ENCODE measurements around the gene PRKACA. TPM values are rescaled to one million over a fixed set of nuclear protein-coding genes. Genes with fewer than 3 reads are reported as not detected.

Gene PRKACA
- total and polyA plus RNA-seq, 10 of the 15 experiments (the other 5 are each of a cell fraction or from before 2014, with no cell fraction given) = 0.53 to 68.5 (median 11.2) TPM

GRCh38 chr19:14116525-14116917, 1.0 kb downstream of the PRKACA start:
- Histone ChIP-seq H3K9ac (ENCODE audit: control insufficient read depth, insufficient read depth, low read length) (peak overlapping the region; percentile 64), H3K27ac (ENCODE audit: control insufficient read depth, insufficient read depth) (0 out of 2 replicates have a peak overlapping the region, but pooled peaks have one; percentile 18), H3K27me3 (replicated peaks in 1 of 2; ENCODE audit: control insufficient read depth in 2 of 2, insufficient read depth in 2 of 2, low read length in 1 of 2) (no peaks in the 10 kb centered on the region), H3K4me2 (ENCODE audit: control insufficient read depth, insufficient read depth) (peak overlapping the region; percentile 90), H3K9me3 (replicated peaks; ENCODE audit: control insufficient read depth, insufficient read depth, low read length) (no peaks in the 10 kb centered on the region), H3K79me2 (ENCODE audit: control insufficient read depth, insufficient read depth, low read length) (peaks cover 8% of the 10 kb centered on the region), H2AFZ (ENCODE audit: control insufficient read depth, low read depth, low read length) (no peak overlapping the region), H4K20me1 (ENCODE audit: control insufficient read depth, insufficient read depth) (no peaks in the 10 kb centered on the region), H3K4me1 (ENCODE audit: control insufficient read depth, insufficient read depth, low read length) (peaks cover 16% of the 10 kb centered on the region), H3K36me3 (ENCODE audit: control insufficient read depth in 2 of 2, insufficient read depth in 2 of 2, low read length in 1 of 2) (peaks cover 0 to 2% of the 10 kb centered on the region in 2 experiments; a peak in 2 of 4 replicates), H3K4me3 (peak overlapping the region; percentile 70)
- no peak for DNase-seq (ENCODE audit: low read depth, low spot score)
- WGBS (ENCODE audit: insufficient coverage, insufficient replicate concordance, low lambda C conversion rate, missing lambda C conversion rate) = 18% methylated on average over 6 of the region's 6 CpGs
- ChIA-PET CTCF (interaction anchor here (1.2 to 5.3 kb wide), 8 partner anchors 20 to 236 kb away, joined by 4 to 38 read pairs (median 24); partner anchors contain the start of genes ASF1B and MISP3), SMC1A (ENCODE audit: uncharacterized antibody, unreplicated experiment) (interaction anchor here (0.8 to 1.3 kb wide), 3 partner anchors 12 to 25 kb away, joined by 3 to 4 read pairs (median 4); partner anchors contain the start of gene ASF1B), RAD21 (ENCODE audit: unreplicated experiment) (interaction anchor here (1.6 to 2.6 kb wide), 2 partner anchors 58 to 235 kb away, joined by 4 to 11 read pairs; no protein-coding TSS in a partner anchor), POLR2A (interaction anchor here (0.5 to 2.0 kb wide), 4 partner anchors 18 to 265 kb away, joined by 3 to 7 read pairs (median 4); partner anchors contain the start of genes ADGRE5 and ASF1B)
- FAIRE-seq = no peak
- BruUV-seq (replicated peaks) = no TSS peak
- no peak for TF ChIP-seq POLR2AphosphoS2 (IDR thresholded peaks at IDR 0.05; ENCODE audit: low read depth, low read length)
- no peak for TF ChIP-seq CREM (IDR thresholded peaks at IDR 0.05; ENCODE audit: low read depth)
- no peak for TF ChIP-seq BHLHE40 (IDR thresholded peaks at IDR 0.05; ENCODE audit: borderline replicate concordance in 1 of 2, low read depth in 2 of 2, low read length in 1 of 2)
- TF ChIP-seq, protein P1, sequence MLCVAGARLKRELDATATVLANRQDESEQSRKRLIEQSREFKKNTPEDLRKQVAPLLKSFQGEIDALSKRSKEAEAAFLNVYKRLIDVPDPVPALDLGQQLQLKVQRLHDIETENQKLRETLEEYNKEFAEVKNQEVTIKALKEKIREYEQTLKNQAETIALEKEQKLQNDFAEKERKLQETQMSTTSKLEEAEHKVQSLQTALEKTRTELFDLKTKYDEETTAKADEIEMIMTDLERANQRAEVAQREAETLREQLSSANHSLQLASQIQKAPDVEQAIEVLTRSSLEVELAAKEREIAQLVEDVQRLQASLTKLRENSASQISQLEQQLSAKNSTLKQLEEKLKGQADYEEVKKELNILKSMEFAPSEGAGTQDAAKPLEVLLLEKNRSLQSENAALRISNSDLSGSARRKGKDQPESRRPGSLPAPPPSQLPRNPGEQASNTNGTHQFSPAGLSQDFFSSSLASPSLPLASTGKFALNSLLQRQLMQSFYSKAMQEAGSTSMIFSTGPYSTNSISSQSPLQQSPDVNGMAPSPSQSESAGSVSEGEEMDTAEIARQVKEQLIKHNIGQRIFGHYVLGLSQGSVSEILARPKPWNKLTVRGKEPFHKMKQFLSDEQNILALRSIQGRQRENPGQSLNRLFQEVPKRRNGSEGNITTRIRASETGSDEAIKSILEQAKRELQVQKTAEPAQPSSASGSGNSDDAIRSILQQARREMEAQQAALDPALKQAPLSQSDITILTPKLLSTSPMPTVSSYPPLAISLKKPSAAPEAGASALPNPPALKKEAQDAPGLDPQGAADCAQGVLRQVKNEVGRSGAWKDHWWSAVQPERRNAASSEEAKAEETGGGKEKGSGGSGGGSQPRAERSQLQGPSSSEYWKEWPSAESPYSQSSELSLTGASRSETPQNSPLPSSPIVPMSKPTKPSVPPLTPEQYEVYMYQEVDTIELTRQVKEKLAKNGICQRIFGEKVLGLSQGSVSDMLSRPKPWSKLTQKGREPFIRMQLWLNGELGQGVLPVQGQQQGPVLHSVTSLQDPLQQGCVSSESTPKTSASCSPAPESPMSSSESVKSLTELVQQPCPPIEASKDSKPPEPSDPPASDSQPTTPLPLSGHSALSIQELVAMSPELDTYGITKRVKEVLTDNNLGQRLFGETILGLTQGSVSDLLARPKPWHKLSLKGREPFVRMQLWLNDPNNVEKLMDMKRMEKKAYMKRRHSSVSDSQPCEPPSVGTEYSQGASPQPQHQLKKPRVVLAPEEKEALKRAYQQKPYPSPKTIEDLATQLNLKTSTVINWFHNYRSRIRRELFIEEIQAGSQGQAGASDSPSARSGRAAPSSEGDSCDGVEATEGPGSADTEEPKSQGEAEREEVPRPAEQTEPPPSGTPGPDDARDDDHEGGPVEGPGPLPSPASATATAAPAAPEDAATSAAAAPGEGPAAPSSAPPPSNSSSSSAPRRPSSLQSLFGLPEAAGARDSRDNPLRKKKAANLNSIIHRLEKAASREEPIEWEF (IDR thresholded peaks at IDR 0.05; ENCODE audit: insufficient replicate concordance, low read depth, low read length) = no peak
- intact Hi-C loops (cut with micrococcal nuclease; ENCODE audit: unreplicated experiment) = loop anchor here (5.0 kb wide), 1 partner anchor 34 kb away; no protein-coding TSS in a partner anchor
- ATAC-seq = no peak
- in situ Hi-C loops (cut with MboI) = no loop called here

Measured in GM12878 (cell line).